Measurements from ENCODE around the gene LRRC66.
A peak's percentile ranks its signal among the peaks of the same experiment; 100 is the strongest.

Gene LRRC66

DNA sequence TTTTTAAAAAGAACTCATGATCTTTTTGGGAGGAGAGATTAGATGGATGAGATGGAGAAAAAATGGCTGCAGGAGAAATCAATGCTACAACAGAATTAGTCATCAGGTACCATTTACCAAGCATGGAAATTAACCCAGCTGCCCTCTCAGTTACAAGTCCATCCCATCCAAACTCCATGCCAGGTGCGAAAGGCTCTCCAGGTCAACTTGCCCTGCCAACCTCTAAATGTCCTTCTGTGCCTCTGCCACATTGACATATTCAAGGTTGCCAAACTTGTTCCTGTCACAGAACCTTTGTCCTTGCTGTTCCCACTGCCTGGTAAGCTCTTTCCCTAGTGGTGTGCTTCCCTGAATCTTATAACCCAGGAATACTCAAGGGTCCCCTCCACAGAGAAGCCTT, 38.1 kb upstream of the LRRC66 start:
- no peak overlapping the region for H2BK5ac ChIP-seq (ENCODE audit: low read length)
- H3K14ac ChIP-seq (ENCODE audit: low read length), result no peak overlapping the region
- no CpG with 5 or more reads among the region's 1 CpG for WGBS, 2 donors (ENCODE audit: extremely low coverage in 2 of 2, insufficient read length in 2 of 2, insufficient replicate concordance in 1 of 2)
- H2BK120ac ChIP-seq (ENCODE audit: low read depth, low read length), result no peak overlapping the region
- peaks cover 0 to 11% (median 0%) of the 10 kb centered on the region in 3 experiments for H3K27me3 ChIP-seq (ENCODE audit: control insufficient read depth in 3 of 3, insufficient read depth in 3 of 3, low read depth in 1 of 3, low read length in 3 of 3)
- H3K9ac ChIP-seq (ENCODE audit: low read depth, low read length, poor library complexity), result no peak overlapping the region
- H4K91ac ChIP-seq (ENCODE audit: low read depth, low read length, poor library complexity), result no peak overlapping the region
- H3K4ac ChIP-seq (ENCODE audit: low read length), result no peak overlapping the region
- no peaks in the 10 kb centered on the region for H3K36me3 ChIP-seq (replicated peaks in 1 of 2; ENCODE audit: control insufficient read depth in 2 of 2, insufficient read depth in 2 of 2, low read length in 2 of 2)
- H2AFZ ChIP-seq (ENCODE audit: low read length), result no peak overlapping the region
- no peaks in the 10 kb centered on the region for H3K4me1 ChIP-seq (ENCODE audit: control insufficient read depth in 2 of 2, insufficient read depth in 1 of 2, low read depth in 1 of 2, low read length in 2 of 2)
- H3K79me1 ChIP-seq (ENCODE audit: low read depth, low read length), result no peaks in the 10 kb centered on the region
- no peak overlapping the region for H2AK5ac ChIP-seq (ENCODE audit: low read depth, low read length)
- peaks cover 0 to under 1% of the 10 kb centered on the region in 2 donors for H3K9me3 ChIP-seq (replicated peaks in 1 of 2; ENCODE audit: control insufficient read depth in 2 of 2, insufficient read depth in 1 of 2, low read depth in 1 of 2, low read length in 2 of 2)
- H3K18ac ChIP-seq (ENCODE audit: low read length), result no peak overlapping the region
- H2BK15ac ChIP-seq (ENCODE audit: low read length), result no peak overlapping the region
- H2BK12ac ChIP-seq (ENCODE audit: low read length), result no peak overlapping the region
- no peak for DNase-seq (ENCODE audit: low spot score)
- no peak overlapping the region for H3K4me3 ChIP-seq (ENCODE audit: low read length in 2 of 2)
- no peak overlapping the region for H4K8ac ChIP-seq (ENCODE audit: low read depth, low read length)
- H3K27ac ChIP-seq (replicated peaks; ENCODE audit: low read length), result no peak overlapping the region
- no peak overlapping the region for H3K4me2 ChIP-seq (ENCODE audit: insufficient read depth, low read length, poor library complexity, severe bottlenecking)
- H3K23ac ChIP-seq (ENCODE audit: low read depth, low read length, poor library complexity), result no peak overlapping the region

DNA sequence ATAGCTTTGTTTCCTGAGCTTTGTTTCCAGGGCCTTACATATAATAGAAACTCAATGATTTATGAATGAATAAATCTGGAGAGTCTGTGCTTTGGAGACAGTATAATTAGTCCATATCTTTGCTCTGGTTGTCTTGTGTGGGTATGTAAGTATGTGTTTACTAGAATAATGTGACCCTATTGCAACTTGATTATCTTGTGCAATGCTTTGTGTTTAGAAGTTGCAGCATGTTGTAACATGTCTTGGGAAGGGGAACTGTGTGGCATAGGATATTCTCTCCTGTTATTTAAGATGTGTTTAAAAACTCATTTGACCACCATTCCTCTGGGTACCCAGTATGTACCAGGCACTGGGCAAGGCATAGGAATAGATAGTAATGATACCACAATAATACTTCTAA, 37.0 kb upstream of the LRRC66 start:
- no peak overlapping the region for H3K4ac ChIP-seq (ENCODE audit: low read length)
- H3K36me3 ChIP-seq (replicated peaks in 1 of 2; ENCODE audit: control insufficient read depth in 2 of 2, insufficient read depth in 2 of 2, low read length in 2 of 2), result no peaks in the 10 kb centered on the region
- H2BK5ac ChIP-seq (ENCODE audit: low read length), result no peak overlapping the region
- H3K9ac ChIP-seq (ENCODE audit: low read depth, low read length, poor library complexity), result no peak overlapping the region
- H3K4me2 ChIP-seq (ENCODE audit: insufficient read depth, low read length, poor library complexity, severe bottlenecking), result no peak overlapping the region
- H3K18ac ChIP-seq (ENCODE audit: low read length), result no peak overlapping the region
- H4K8ac ChIP-seq (ENCODE audit: low read depth, low read length), result no peak overlapping the region
- peaks cover under 1 to 1% of the 10 kb centered on the region in 2 donors for H3K4me1 ChIP-seq (ENCODE audit: control insufficient read depth in 2 of 2, insufficient read depth in 1 of 2, low read depth in 1 of 2, low read length in 2 of 2)
- H2BK120ac ChIP-seq (ENCODE audit: low read depth, low read length), result no peak overlapping the region
- no peak overlapping the region for H3K4me3 ChIP-seq (ENCODE audit: low read length in 2 of 2)
- no peak overlapping the region for H3K27ac ChIP-seq (replicated peaks; ENCODE audit: low read length)
- peaks cover 0 to 3% of the 10 kb centered on the region in 2 donors for H3K9me3 ChIP-seq (replicated peaks in 1 of 2; ENCODE audit: control insufficient read depth in 2 of 2, insufficient read depth in 1 of 2, low read depth in 1 of 2, low read length in 2 of 2)
- H3K14ac ChIP-seq (ENCODE audit: low read length), result no peak overlapping the region
- no peak overlapping the region for H2AFZ ChIP-seq (ENCODE audit: low read length)
- no peak overlapping the region for H2BK15ac ChIP-seq (ENCODE audit: low read length)
- no peak overlapping the region for H2BK12ac ChIP-seq (ENCODE audit: low read length)
- no peak overlapping the region for H4K91ac ChIP-seq (ENCODE audit: low read depth, low read length, poor library complexity)
- DNase-seq (ENCODE audit: low spot score), result no peak
- H3K79me1 ChIP-seq (ENCODE audit: low read depth, low read length), result no peaks in the 10 kb centered on the region
- no peak overlapping the region for H2AK5ac ChIP-seq (ENCODE audit: low read depth, low read length)
- H3K27me3 ChIP-seq (ENCODE audit: control insufficient read depth in 3 of 3, insufficient read depth in 3 of 3, low read depth in 1 of 3, low read length in 3 of 3), result peaks cover 0 to 17% (median 0%) of the 10 kb centered on the region in 3 experiments
- H3K23ac ChIP-seq (ENCODE audit: low read depth, low read length, poor library complexity), result no peak overlapping the region

DNA sequence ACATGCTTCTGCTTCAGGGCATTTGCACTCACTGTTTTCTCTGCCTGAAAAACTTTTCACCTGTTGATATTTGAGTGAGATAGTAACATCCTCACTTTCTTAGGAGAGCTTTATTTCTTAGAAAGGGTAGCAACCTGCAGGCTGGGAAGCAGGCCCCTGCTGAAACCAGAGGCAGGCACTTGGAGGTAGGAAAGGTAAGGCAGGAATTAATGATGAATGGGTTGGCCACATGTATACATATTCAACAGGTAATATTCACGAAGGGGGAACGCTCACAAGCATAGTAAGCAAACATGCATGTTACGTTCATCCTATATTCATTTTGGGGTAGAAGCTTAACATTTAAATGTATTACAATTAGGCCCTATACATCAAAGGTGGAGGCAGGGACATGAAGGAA, 34.1 kb upstream of the LRRC66 start:
- H2BK12ac ChIP-seq (ENCODE audit: low read length), result no peak overlapping the region
- no peaks in the 10 kb centered on the region for H3K36me3 ChIP-seq (replicated peaks in 1 of 2; ENCODE audit: control insufficient read depth in 2 of 2, insufficient read depth in 2 of 2, low read length in 2 of 2)
- H2BK120ac ChIP-seq (ENCODE audit: low read depth, low read length), result no peak overlapping the region
- no peak overlapping the region for H3K27ac ChIP-seq (replicated peaks; ENCODE audit: low read length)
- H3K23ac ChIP-seq (ENCODE audit: low read depth, low read length, poor library complexity), result no peak overlapping the region
- H2AFZ ChIP-seq (ENCODE audit: low read length), result no peak overlapping the region
- H3K4me3 ChIP-seq (ENCODE audit: low read length in 2 of 2), result no peak overlapping the region
- H4K91ac ChIP-seq (ENCODE audit: low read depth, low read length, poor library complexity), result no peak overlapping the region
- H3K9ac ChIP-seq (ENCODE audit: low read depth, low read length, poor library complexity), result no peak overlapping the region
- no peak overlapping the region for H4K8ac ChIP-seq (ENCODE audit: low read depth, low read length)
- H3K9me3 ChIP-seq (replicated peaks in 1 of 2; ENCODE audit: control insufficient read depth in 2 of 2, insufficient read depth in 1 of 2, low read depth in 1 of 2, low read length in 2 of 2), result peaks cover 0 to 10% of the 10 kb centered on the region in 2 donors
- no peak overlapping the region for H2BK15ac ChIP-seq (ENCODE audit: low read length)
- H2BK5ac ChIP-seq (ENCODE audit: low read length), result no peak overlapping the region
- no peak for DNase-seq (ENCODE audit: low spot score)
- H3K18ac ChIP-seq (ENCODE audit: low read length), result no peak overlapping the region
- no peaks in the 10 kb centered on the region for H3K79me1 ChIP-seq (ENCODE audit: low read depth, low read length)
- H3K4ac ChIP-seq (ENCODE audit: low read length), result no peak overlapping the region
- no CpG with 5 or more reads among the region's 3 CpGs for WGBS, 2 donors (ENCODE audit: extremely low coverage in 2 of 2, insufficient read length in 2 of 2, insufficient replicate concordance in 1 of 2)
- no peak overlapping the region for H3K4me2 ChIP-seq (ENCODE audit: insufficient read depth, low read length, poor library complexity, severe bottlenecking)
- H3K4me1 ChIP-seq (ENCODE audit: control insufficient read depth in 2 of 2, insufficient read depth in 1 of 2, low read depth in 1 of 2, low read length in 2 of 2), result peaks cover 2 to 3% of the 10 kb centered on the region in 2 donors
- no peak overlapping the region for H3K14ac ChIP-seq (ENCODE audit: low read length)
- peaks cover 0 to 36% (median 7%) of the 10 kb centered on the region in 3 experiments for H3K27me3 ChIP-seq (ENCODE audit: control insufficient read depth in 3 of 3, insufficient read depth in 3 of 3, low read depth in 1 of 3, low read length in 3 of 3)
- H2AK5ac ChIP-seq (ENCODE audit: low read depth, low read length), result no peak overlapping the region

DNA sequence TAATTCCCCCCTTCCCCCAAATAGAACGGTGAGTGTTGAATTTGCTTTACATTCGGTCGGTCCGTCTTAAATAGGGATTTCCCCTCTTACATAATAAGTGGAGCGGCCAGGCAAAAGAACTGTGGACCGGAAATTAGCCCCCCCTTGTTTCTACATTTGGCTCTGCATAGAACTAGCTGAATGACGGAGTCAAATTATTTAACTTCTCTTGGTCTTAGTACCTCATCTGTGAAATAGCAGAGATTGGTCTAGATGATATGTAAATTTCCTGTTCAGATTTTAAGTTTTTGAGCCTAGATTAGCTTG, 32.3 kb upstream of the LRRC66 start:
- Histone ChIP-seq H3K36me3 (replicated peaks in 1 of 2; ENCODE audit: control insufficient read depth in 2 of 2, insufficient read depth in 2 of 2, low read length in 2 of 2) (no peaks in the 10 kb centered on the region), H4K8ac (ENCODE audit: low read depth, low read length) (no peak overlapping the region), H4K91ac (ENCODE audit: low read depth, low read length, poor library complexity) (no peak overlapping the region), H3K4me1 (ENCODE audit: control insufficient read depth in 2 of 2, insufficient read depth in 1 of 2, low read depth in 1 of 2, low read length in 2 of 2) (peaks cover 2 to 3% of the 10 kb centered on the region in 2 donors), H3K27ac (replicated peaks; ENCODE audit: low read length) (no peak overlapping the region), H2AFZ (ENCODE audit: low read length) (peak overlapping the region; percentile 79), H3K4ac (ENCODE audit: low read length) (no peak overlapping the region), H2BK15ac (ENCODE audit: low read length) (no peak overlapping the region), H2BK120ac (ENCODE audit: low read depth, low read length) (no peak overlapping the region), H3K4me3 (ENCODE audit: low read length in 2 of 2) (peak overlapping the region in 1 of 2 donors; percentile 47), H3K79me1 (ENCODE audit: low read depth, low read length) (no peaks in the 10 kb centered on the region), H2AK5ac (ENCODE audit: low read depth, low read length) (no peak overlapping the region), H3K9me3 (replicated peaks in 1 of 2; ENCODE audit: control insufficient read depth in 2 of 2, insufficient read depth in 1 of 2, low read depth in 1 of 2, low read length in 2 of 2) (peaks cover 0 to 10% of the 10 kb centered on the region in 2 donors), H2BK12ac (ENCODE audit: low read length) (no peak overlapping the region), H3K27me3 (ENCODE audit: control insufficient read depth in 3 of 3, insufficient read depth in 3 of 3, low read depth in 1 of 3, low read length in 3 of 3) (peaks cover 0 to 38% (median 7%) of the 10 kb centered on the region in 3 experiments), H3K9ac (ENCODE audit: low read depth, low read length, poor library complexity) (no peak overlapping the region), H2BK5ac (ENCODE audit: low read length) (no peak overlapping the region), H3K23ac (ENCODE audit: low read depth, low read length, poor library complexity) (no peak overlapping the region), H3K18ac (ENCODE audit: low read length) (no peak overlapping the region), H3K4me2 (ENCODE audit: insufficient read depth, low read length, poor library complexity, severe bottlenecking) (peak overlapping the region; percentile 55), H3K14ac (ENCODE audit: low read length) (no peak overlapping the region)
- WGBS, 2 donors (ENCODE audit: extremely low coverage in 2 of 2, insufficient read length in 2 of 2, insufficient replicate concordance in 1 of 2), result no CpG with 5 or more reads among the region's 7 CpGs
- no peak for DNase-seq (ENCODE audit: low spot score)
